Glutamatergic neuron (in vitro differentiated cells): ENCODE data around the gene ANKH. TPM values are rescaled to one million over a fixed set of nuclear protein-coding genes. Genes with fewer than 3 reads are reported as not detected.
"Not testable (repeated sequence)": the region's sequence is repeated elsewhere in the genome, so short reads cannot be mapped to it uniquely, and the experiment has no call there.

Source experiments
- DNase-seq: peaks from one replicate; pipeline ENCODE4 v3.0.0; 2022
- H3K27ac Mint-ChIP-seq: one replicate; pipeline ENCODE4 v1.8.0; 2020; ENCODE audit warnings: mild to moderate bottlenecking, mixed read lengths, inconsistent platforms; ENCODE audit not compliant: unreplicated experiment
- H3K27me3 Mint-ChIP-seq: one replicate; pipeline ENCODE4 v1.8.0; 2020; ENCODE audit warnings: mild to moderate bottlenecking, moderate library complexity, mixed read lengths, inconsistent platforms; ENCODE audit not compliant: unreplicated experiment
- H3K36me3 Mint-ChIP-seq: one replicate; pipeline ENCODE4 v1.8.0; 2020; ENCODE audit warnings: mild to moderate bottlenecking, mixed read lengths, inconsistent platforms; ENCODE audit not compliant: unreplicated experiment
- H3K4me1 Mint-ChIP-seq: one replicate; pipeline ENCODE4 v1.8.0; 2020; ENCODE audit warnings: mild to moderate bottlenecking, low read depth, mixed read lengths, inconsistent platforms; ENCODE audit not compliant: unreplicated experiment
- H3K4me3 Mint-ChIP-seq: one replicate; pipeline ENCODE4 v1.8.0; 2020; ENCODE audit warnings: mild to moderate bottlenecking, mixed read lengths, inconsistent platforms; ENCODE audit not compliant: unreplicated experiment
- H3K9me3 Mint-ChIP-seq: one replicate; pipeline ENCODE4 v1.8.0; 2020; ENCODE audit warnings: mild to moderate bottlenecking, moderate library complexity, mixed read lengths, inconsistent platforms; ENCODE audit not compliant: unreplicated experiment
- total RNA-seq: library from RNA; stranded (reverse); fragmentation: NEBNext Ultra II Directional; extraction: Animal tissue kit (Norgen Biotek cat#: 25700); gene quantifications from one replicate; pipeline ENCODE4 v1.2.1, GENCODE V29; 2021; ENCODE audit not compliant: unreplicated experiment
- TF ChIP-seq, protein P1 (sequence below): fragments of 200-600 bp; sonication (generic); IDR thresholded peaks from one replicate; pipeline ENCODE4 v1.5.0; 2021; ENCODE audit not compliant: partially characterized antibody, unreplicated experiment

Gene ANKH
- total RNA-seq, 1 donor from 2014 or later: 83.3 TPM

DNA sequence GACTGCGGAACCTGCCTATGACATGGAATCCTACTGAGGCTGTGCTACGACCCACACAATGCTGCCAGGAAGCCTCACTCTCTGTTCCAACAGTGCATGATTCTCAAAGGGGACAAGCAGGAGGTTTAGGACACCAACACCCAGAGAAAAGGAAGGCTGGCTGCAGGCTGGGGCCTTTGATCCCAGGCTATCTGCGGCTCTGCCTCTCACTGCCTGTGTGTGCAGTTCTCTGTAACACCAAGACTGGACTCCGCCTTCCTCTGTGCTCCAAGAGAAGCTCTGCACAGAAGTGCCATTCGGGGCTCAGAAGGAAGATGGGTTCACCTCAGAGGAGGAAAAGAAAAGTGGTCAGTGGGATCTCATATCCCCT is 20.5 kb downstream of the ANKH start:
- DNase-seq: no peak
- Mint-ChIP-seq H3K4me3 (no peak overlapping the region), H3K27ac (no peak overlapping the region), H3K4me1 (peaks cover 21% of the 10 kb centered on the region), H3K9me3 (no peaks in the 10 kb centered on the region), H3K36me3 (peaks cover 4% of the 10 kb centered on the region), H3K27me3 (no peaks in the 10 kb centered on the region)
- TF ChIP-seq, protein P1, sequence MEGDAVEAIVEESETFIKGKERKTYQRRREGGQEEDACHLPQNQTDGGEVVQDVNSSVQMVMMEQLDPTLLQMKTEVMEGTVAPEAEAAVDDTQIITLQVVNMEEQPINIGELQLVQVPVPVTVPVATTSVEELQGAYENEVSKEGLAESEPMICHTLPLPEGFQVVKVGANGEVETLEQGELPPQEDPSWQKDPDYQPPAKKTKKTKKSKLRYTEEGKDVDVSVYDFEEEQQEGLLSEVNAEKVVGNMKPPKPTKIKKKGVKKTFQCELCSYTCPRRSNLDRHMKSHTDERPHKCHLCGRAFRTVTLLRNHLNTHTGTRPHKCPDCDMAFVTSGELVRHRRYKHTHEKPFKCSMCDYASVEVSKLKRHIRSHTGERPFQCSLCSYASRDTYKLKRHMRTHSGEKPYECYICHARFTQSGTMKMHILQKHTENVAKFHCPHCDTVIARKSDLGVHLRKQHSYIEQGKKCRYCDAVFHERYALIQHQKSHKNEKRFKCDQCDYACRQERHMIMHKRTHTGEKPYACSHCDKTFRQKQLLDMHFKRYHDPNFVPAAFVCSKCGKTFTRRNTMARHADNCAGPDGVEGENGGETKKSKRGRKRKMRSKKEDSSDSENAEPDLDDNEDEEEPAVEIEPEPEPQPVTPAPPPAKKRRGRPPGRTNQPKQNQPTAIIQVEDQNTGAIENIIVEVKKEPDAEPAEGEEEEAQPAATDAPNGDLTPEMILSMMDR: no peak

- Mint-ChIP-seq H3K4me3 (no peak overlapping the region), H3K36me3 (peaks cover 4% of the 10 kb centered on the region), H3K4me1 (peaks cover 21% of the 10 kb centered on the region), H3K27me3 (no peaks in the 10 kb centered on the region), H3K27ac (no peak overlapping the region), H3K9me3 (no peaks in the 10 kb centered on the region)
- TF ChIP-seq, protein P1: no peak
- DNase-seq: no peak
Observed at GRCh38 chr5:14850419-14851049, 21.0 kb downstream of the ANKH start.

DNA sequence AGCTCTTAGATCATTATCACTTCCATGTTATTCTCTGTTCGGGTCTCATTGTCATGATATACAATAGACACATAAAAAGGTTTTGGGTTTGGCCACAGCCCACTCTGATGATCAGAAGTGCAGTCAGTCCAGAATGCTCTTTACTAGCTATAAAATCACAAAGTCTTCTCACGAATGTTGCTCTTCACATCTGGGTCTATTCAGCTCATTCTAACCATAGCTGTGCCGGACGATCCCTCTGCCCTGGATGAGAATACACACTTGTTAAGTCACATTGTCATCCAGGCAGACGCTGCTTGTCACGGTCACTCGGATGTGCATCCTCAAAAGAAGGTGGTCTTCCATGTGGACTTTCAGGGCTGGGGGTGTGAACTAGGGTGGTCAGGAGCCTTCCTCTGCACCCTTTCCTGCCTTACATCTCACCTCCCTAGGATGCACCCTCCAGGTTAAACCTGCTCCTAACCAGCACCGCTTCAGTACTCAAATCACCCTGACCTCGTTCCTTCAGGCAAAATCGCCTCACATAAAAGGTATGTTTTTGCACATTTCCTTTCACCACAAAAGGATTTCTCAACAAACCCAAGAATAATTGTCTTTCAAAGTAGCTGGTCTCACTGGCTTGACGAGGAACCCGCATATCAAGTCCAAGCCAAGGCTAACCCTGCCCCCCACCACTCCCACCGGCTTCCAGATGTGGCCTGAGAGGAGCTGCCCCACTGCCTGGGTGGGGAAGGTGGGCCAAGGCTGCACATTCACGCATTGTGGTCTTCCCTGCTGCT is 21.9 kb downstream of the ANKH start:
- H3K4me3 Mint-ChIP-seq: no peak overlapping the region
- H3K27me3 Mint-ChIP-seq: no peaks in the 10 kb centered on the region

DNA sequence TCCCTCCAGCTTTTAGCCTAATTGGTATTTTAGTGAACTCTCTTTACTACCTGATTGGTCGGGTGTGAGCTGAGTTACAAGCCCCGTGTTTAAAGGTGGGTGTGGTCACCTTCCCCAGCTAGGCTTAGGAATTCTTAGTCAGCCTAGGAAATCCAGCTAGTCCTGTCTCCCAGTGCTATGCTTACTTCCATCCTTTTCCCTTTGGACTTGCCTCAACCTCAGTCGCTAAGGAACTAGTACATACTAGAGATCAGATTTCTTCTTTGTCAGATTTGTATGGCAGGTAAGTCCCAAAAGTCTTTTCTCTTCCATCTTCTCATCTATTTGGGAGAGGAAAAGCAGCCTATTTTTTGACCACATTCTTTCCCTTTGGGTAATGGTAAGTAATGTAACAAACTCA is 22.6 kb downstream of the ANKH start:
- H3K27ac Mint-ChIP-seq, H3K4me3 Mint-ChIP-seq: not testable (repeated sequence)

More for the DNA sequence above, 21.9 kb downstream of the ANKH start:
- Mint-ChIP-seq H3K9me3 (no peaks in the 10 kb centered on the region), H3K27ac (no peak overlapping the region), H3K4me1 (peaks cover 21% of the 10 kb centered on the region), H3K36me3 (no peaks in the 10 kb centered on the region)
- TF ChIP-seq, protein P1: no peak
- DNase-seq: no peak

GRCh38 chr5:14848385-14848784 is 23.2 kb downstream of the ANKH start:
- DNase-seq: no peak
- TF ChIP-seq, protein P1: no peak
- H3K9me3 Mint-ChIP-seq: no peaks in the 10 kb centered on the region
- no peaks in the 10 kb centered on the region for H3K36me3 Mint-ChIP-seq
- no peaks in the 10 kb centered on the region for H3K27me3 Mint-ChIP-seq
- H3K27ac Mint-ChIP-seq: no peak overlapping the region
- H3K4me1 Mint-ChIP-seq: peaks cover 21% of the 10 kb centered on the region
- no peak overlapping the region for H3K4me3 Mint-ChIP-seq

More for the DNA sequence above, 22.6 kb downstream of the ANKH start:
- not testable (repeated sequence) for H3K36me3 Mint-ChIP-seq, DNase-seq, H3K27me3 Mint-ChIP-seq, H3K9me3 Mint-ChIP-seq
- H3K4me1 Mint-ChIP-seq: peaks cover 21% of the 10 kb centered on the region
